Right lobe of liver (tissue), 6 donors: ENCODE data around the gene IGF1R. TPM values are rescaled to one million over a fixed set of nuclear protein-coding genes. Genes with fewer than 3 reads are reported as not detected.

Experiments used
- ATAC-seq, 4 donors: fragments of 200-7000 bp; cut with Tn5 transposase; one replicate each; pipeline ENCODE4 v1.9.1; 2020; ENCODE audit warnings: mild to moderate bottlenecking in 4 of 4, moderate library complexity in 4 of 4
- DNase-seq, 3 donors: peaks; one replicate each; pipeline ENCODE4 v3.0.0-alpha.2; 2020
- H3K27ac ChIP-seq, 3 donors: fragments of 200-600 bp; one replicate each; pipeline ENCODE4 v1.8.0; 2022
- H3K27me3 ChIP-seq, 2 donors: fragments of 200-600 bp; one replicate each; pipeline ENCODE4 v1.8.0; 2022
- H3K36me3 ChIP-seq, 4 donors: fragments of 200-600 bp; sonication (generic) in 1 of 4; one replicate each; pipeline versions ENCODE4 v1.5.1 to v1.8.0; 2017 to 2022; ENCODE audit warnings: control low read depth in 1 of 4
- H3K4me1 ChIP-seq, 4 donors: fragments of 200-600 bp; sonication (generic) in 1 of 4; one replicate each; pipeline versions ENCODE4 v1.5.1 to v1.8.0; 2017 to 2022; ENCODE audit warnings: control low read depth in 1 of 4
- H3K4me3 ChIP-seq, 3 donors: fragments of 200-600 bp; one replicate each; pipeline ENCODE4 v1.8.0; 2022
- H3K9me3 ChIP-seq, 4 donors: fragments of 200-600 bp; sonication (generic) in 1 of 4; one replicate each; pipeline versions ENCODE4 v1.5.1 to v1.8.0; 2017 to 2022; ENCODE audit warnings: control low read depth in 1 of 4
- POLR2A ChIP-seq: fragments of 450-650 bp; IDR thresholded peaks from one replicate; pipeline ENCODE4 v1.6.1; 2017; ENCODE audit warnings: antibody characterized with exemption, mild to moderate bottlenecking
- WGBS: methylation state at CpG from one replicate; pipeline ENCODE4 v1.1.6; 2018; ENCODE audit warnings: low coverage, low lambda C conversion rate; ENCODE audit not compliant: insufficient coverage; ENCODE audit errors: missing lambda C conversion rate; 5-methylcytosine and 5-hydroxymethylcytosine counted together
- intact Hi-C, 2 donors: fragments of 100-400 bp; cut with DNase I; formaldehyde crosslinking; loops; one replicate each; pipeline versions ENCODE4 v1.11.2 to v1.14.1; 2022
- total RNA-seq, 6 experiments: library from RNA; depleted of rRNA in 2 of 6; stranded (reverse); fragments of >200 nt in 2 of 6; fragmentation: NEBNext Ultra II Directional in 3 of 6; extraction: Animal tissue kit (Norgen Biotek cat#: 25700) in 3 of 6; gene quantifications; one replicate each; pipeline versions ENCODE4 v1.1.0 to v1.2.4, GENCODE V29; 2016 to 2023
- TF ChIP-seq, protein P1 (sequence below), 4 donors: fragments of 200-600 bp in 3 of 4; fragments of 450-650 bp in 1 of 4; IDR thresholded peaks; one replicate each; pipeline versions ENCODE4 v1.5.1 to v1.8.0; 2016 to 2022; ENCODE audit warnings: antibody characterized with exemption in 4 of 4, mild to moderate bottlenecking in 2 of 4
- donor health status: DM: no; HTN: yes; CAD: no.
- donor health status: DM: no; HTN: no; CAD: no.
- donor health status: DM: no; HTN: no; CAD: no.
- donor health status: DM: no; HTN: yes; CAD: no.
- donor health status: DM: no; HTN: yes; CAD: no.

The IGF1R gene
- total RNA-seq, 6 experiments from 2014 or later, result 2.5 to 5.3 (median 3.8) TPM

DNA sequence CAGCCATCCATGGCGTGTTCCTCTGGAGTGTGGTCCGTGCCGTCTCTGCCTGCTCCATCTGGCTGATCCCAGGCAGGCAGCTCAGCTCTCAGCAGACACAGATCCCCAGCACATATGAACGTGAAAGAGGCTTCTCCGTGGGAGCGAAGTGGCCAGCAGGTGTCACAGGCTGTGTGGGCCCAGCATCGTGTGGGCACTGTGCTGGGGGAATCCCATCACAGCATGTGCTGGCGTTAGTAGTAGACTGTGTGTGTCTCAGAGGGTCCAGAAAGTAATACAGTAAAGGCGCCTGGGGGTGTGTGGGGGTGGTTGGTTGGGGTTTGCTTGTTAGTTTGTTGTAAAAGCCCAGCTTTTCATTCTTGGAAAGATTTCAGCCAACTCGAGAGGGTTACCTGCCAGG, 147.6 kb downstream of the IGF1R start:
- Histone ChIP-seq H3K9me3 (no peaks in the 10 kb centered on the region), H3K27ac (no peak overlapping the region), H3K4me1 (no peaks in the 10 kb centered on the region), H3K36me3 (no peaks in the 10 kb centered on the region), H3K4me3 (no peak overlapping the region), H3K27me3 (no peaks in the 10 kb centered on the region)
- TF ChIP-seq, protein P1, sequence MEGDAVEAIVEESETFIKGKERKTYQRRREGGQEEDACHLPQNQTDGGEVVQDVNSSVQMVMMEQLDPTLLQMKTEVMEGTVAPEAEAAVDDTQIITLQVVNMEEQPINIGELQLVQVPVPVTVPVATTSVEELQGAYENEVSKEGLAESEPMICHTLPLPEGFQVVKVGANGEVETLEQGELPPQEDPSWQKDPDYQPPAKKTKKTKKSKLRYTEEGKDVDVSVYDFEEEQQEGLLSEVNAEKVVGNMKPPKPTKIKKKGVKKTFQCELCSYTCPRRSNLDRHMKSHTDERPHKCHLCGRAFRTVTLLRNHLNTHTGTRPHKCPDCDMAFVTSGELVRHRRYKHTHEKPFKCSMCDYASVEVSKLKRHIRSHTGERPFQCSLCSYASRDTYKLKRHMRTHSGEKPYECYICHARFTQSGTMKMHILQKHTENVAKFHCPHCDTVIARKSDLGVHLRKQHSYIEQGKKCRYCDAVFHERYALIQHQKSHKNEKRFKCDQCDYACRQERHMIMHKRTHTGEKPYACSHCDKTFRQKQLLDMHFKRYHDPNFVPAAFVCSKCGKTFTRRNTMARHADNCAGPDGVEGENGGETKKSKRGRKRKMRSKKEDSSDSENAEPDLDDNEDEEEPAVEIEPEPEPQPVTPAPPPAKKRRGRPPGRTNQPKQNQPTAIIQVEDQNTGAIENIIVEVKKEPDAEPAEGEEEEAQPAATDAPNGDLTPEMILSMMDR (IDR thresholded peaks at IDR 0.05), result no peak
- TF ChIP-seq POLR2A, result no peak
- DNase-seq (no peak), ATAC-seq (no peak)
- 74% methylated on average over 4 of the region's 10 CpGs for WGBS
- intact Hi-C loops, result no loop called here

DNA sequence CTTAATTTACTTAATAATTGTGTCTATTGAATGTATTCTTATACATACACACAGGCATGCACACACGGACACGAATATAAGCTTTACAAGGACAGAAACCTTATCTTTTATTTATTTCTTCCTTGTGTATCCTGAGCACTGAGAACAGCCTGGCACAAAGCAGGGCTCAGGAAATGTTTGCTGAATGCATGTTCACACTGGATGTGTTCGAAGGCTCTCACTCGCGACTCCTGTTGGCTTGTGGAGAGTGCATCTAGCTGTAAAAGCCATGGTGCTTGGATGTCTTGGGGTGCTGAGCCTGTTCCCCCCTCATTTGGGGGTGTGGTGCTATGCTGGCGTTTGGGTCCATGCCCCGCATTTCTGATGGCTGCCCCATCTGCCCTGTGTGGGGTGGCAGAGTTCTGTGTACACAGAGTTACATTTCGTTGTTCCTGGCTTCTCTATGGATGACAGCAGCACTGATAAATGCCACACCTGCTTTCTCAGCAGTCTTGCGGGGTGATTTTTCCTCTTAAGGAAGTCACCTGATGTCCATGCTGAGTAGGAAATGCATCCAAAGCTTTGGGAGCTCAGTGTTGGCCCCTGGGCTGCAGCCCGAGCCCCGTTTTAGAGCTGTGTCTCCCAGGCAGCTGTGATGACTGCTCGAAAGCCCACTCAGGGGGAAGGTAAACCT, 148.5 kb downstream of the IGF1R start:
- TF ChIP-seq POLR2A, result no peak
- TF ChIP-seq, protein P1 (IDR thresholded peaks at IDR 0.05), result no peak
- no peaks in the 10 kb centered on the region for H3K27me3 ChIP-seq
- intact Hi-C loops, result no loop called here
- no peak overlapping the region for H3K27ac ChIP-seq
- peak in 1 of 4 donors; percentile 23 for ATAC-seq
- no peaks in the 10 kb centered on the region for H3K4me1 ChIP-seq
- no peak for DNase-seq
- H3K36me3 ChIP-seq, result no peaks in the 10 kb centered on the region
- 52% methylated on average over 12 of the region's 12 CpGs for WGBS
- H3K4me3 ChIP-seq, result no peak overlapping the region
- H3K9me3 ChIP-seq, result no peaks in the 10 kb centered on the region

DNA sequence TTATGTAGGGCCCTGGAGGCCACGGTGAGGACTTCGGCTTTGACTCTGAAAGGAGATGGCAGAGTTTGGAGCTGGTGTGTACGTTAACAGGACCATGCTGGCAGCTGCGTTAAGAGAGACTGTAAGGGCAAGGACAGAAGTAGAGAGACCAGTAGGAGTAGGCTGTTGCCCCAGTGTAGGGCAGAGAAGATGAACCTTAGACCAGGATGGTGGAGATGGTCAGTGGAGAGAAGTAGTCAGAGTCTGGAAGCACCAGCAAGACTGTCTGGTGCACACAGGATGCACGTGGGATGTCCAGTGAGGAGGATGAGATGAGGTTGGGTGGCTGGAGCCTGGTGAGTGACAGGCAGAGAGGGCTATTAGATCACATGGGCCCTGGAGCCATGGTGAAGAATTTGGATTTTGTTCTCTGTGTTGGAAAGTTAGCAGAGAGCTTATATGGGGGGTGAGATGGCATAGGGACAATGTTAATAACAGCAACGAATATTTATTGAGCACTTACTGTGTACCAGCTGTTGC, 150.1 kb downstream of the IGF1R start:
- Histone ChIP-seq H3K4me1 (no peaks in the 10 kb centered on the region), H3K9me3 (no peaks in the 10 kb centered on the region), H3K27me3 (no peaks in the 10 kb centered on the region), H3K27ac (no peak overlapping the region), H3K36me3 (no peaks in the 10 kb centered on the region), H3K4me3 (no peak overlapping the region)
- ATAC-seq (no peak), DNase-seq (no peak)
- intact Hi-C loops, result no loop called here
- 82% methylated on average over 6 of the region's 6 CpGs for WGBS
- TF ChIP-seq POLR2A, result no peak
- TF ChIP-seq, protein P1 (IDR thresholded peaks at IDR 0.05), result no peak

DNA sequence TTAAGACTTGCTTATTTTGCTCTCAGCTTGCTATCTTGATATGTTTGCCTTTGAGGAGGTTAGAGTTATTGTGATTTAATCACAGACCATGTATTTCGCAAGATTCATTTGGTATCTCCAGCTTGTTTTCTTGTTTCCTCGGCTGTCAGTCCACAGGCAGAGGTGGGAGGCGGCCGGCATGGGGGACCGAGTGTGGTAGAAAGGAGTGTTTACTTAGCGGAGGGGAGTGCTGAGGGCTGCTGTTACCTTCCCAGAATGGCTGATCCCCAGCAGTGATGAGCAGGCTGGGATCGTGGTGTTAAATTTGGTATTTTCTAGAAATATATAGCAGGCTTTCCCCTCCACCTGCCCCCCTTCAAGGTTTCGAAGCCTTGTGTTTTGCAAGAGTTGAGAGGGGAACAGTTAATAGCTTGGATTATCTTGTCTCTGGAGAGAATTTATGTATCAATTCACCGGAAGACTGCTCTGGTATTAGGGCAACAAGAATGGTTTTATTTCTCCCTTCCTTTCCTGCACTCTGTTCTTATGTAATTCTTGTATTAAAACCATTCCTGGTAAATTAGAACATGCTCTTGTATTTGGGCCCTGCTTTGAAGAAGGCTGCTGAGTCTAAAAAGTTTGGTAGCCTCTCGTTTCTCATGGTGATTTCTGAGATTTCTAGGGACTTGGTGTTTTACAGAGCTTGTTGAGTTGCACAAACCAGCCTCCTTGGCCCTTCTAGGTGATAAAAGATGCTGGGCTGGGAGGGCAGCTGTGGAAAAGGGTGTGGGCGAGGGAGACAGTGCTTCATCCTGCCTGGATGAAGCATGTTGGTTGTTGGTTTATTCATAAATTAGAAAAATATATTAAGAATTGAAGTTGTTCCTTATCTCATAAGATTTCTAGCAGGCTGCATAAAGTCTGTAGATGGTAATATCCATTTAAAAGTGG, 151.4 kb downstream of the IGF1R start:
- no peaks in the 10 kb centered on the region for H3K27me3 ChIP-seq
- H3K27ac ChIP-seq, result no peak overlapping the region
- TF ChIP-seq POLR2A, result no peak
- TF ChIP-seq, protein P1 (IDR thresholded peaks at IDR 0.05), result no peak
- H3K36me3 ChIP-seq, result no peaks in the 10 kb centered on the region
- 18% methylated on average over 11 of the region's 11 CpGs for WGBS
- intact Hi-C loops, result no loop called here
- no peak for DNase-seq
- H3K4me3 ChIP-seq, result no peak overlapping the region
- H3K4me1 ChIP-seq, result no peaks in the 10 kb centered on the region
- peak in 1 of 4 donors; percentile 13 for ATAC-seq
- H3K9me3 ChIP-seq, result no peaks in the 10 kb centered on the region
